SU-DHL-6 (cell line): ENCODE results near the gene LCMT2.

ENCODE experiments used
- CTCF ChIP-seq: fragments of 200-600 bp; sonication (generic); IDR thresholded peaks from one replicate; pipeline ENCODE4 v1.5.1; 2017; ENCODE audit warnings: antibody characterized with exemption, mild to moderate bottlenecking, low read length, moderate library complexity; ENCODE audit not compliant: insufficient read depth, poor library complexity, severe bottlenecking
- EZH2phosphoT487 ChIP-seq: fragments of 200-600 bp; sonication (generic), shearing (Covaris generic); conservative IDR thresholded peaks from 2 replicates; pipeline ENCODE4 v1.6.1; 2018; ENCODE audit warnings: mild to moderate bottlenecking, antibody characterized with exemption, low read length, moderate library complexity, mixed read lengths

GRCh38 chr15:43314171-43314570 lies 16.2 kb downstream of the LCMT2 start:
- no peak for TF ChIP-seq CTCF
- TF ChIP-seq EZH2phosphoT487, result no peak
